HG02571 (cell line): Measurements from ENCODE around the gene VCL.
"Not testable (repeated sequence)": the region's sequence is repeated elsewhere in the genome, so short reads cannot be mapped to it uniquely, and the experiment has no call there.

Experiments
- ATAC-seq: cut with Tn5 transposase; IDR thresholded peaks from one replicate; pipeline ENCODE4 v1.9.1; 2021; ENCODE audit warnings: mild to moderate bottlenecking, moderate library complexity; ENCODE audit not compliant: unreplicated experiment

VCL gene

DNA sequence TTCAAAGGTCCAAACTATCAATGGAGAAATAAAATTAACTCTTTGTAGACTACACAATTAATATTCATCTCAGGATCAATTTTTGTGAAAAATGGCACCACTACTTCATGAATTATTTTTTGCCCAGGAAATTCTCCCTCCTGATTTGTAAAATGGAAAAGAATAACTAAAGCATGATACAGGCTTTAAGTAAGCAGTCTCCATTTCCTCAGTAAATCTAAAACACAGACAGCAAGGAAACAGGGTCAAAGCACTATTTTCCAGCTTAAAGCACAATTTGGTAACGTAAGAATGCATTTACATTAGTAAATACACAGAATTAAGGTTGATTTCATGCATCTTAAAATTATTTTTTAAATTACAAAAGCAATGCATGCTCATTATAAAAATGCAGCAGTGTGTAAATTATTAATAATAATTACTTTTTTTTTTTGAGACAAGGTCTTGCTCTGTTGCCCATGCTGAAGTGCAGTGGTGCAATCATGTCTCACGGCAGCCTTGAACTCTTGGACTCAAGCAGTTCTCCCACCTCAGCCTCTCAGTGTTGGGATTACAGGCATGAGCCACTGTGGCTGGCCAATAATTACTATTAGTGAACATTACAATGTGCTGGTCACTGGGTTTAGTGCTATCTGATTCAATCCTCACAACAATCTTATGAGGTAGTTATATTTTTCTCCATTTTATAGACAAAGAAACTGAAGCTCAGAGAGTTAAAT lies 26.1 kb upstream of the VCL start:
- ATAC-seq, result no peak

DNA sequence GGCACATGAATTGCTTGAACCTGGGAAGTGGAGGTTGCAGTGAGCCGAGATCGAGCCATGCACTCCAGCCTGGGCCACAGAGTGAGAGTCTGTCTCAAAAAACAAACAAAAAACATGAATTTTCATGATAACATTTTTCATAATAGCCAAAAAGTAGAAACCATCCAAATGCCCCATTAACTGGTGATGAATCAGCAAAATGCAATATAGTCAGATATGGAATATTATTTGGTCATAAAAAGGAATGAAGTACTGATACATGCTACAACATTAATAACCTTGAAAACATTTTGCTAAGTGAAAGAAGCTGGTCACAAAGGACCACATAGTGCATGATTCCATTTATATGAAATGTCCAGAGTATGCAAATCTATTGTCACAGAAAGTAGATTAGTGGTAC lies 24.5 kb upstream of the VCL start:
- no peak for ATAC-seq

DNA sequence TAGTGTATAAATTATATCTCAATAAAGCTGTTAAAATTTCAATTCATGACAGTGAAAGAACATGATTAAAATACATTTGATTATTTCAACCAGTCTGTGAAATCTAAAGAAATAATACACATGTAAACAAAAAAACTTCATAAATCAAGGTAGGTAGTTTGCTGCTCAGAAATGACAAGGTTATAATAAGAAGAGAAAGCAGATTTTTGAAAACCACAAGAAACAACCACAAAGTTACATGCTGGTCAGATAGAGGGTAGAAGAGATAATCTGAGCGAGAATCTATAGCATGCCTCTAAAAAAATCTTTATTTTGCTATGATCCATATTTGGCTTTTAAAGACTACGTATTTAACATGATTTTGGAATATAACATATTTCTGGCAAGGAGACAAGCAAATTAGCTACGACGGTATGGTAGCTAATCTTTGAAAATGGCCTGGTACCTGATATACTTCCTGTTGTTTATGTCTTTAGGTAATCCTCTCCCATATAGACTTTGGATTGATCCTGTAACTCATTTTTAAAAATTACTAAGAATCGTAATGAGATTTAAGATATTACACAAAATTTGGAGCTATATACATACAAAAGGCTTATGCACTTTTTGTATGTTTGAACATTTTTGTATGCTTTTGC lies 23.5 kb upstream of the VCL start:
- ATAC-seq, result no peak

DNA sequence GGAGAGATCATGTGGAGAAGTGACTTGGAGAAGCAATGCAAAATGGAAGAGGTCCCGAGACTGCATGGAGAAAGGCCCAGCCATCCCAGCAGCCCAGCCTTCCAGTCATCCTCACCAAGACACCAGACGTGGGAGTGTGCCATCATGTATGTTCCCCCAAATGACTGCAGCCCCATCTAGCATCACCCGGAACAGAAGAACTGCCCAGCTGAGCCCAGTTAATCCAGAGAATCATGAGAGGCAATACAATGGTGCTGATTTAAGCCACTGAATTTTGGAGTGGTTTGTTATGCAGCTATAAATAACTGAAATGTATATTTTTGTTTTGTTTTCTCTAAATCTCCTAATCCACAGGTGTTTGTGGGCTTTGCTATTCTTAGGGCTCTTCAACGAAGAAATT lies 22.5 kb upstream of the VCL start:
- ATAC-seq, result no peak

DNA sequence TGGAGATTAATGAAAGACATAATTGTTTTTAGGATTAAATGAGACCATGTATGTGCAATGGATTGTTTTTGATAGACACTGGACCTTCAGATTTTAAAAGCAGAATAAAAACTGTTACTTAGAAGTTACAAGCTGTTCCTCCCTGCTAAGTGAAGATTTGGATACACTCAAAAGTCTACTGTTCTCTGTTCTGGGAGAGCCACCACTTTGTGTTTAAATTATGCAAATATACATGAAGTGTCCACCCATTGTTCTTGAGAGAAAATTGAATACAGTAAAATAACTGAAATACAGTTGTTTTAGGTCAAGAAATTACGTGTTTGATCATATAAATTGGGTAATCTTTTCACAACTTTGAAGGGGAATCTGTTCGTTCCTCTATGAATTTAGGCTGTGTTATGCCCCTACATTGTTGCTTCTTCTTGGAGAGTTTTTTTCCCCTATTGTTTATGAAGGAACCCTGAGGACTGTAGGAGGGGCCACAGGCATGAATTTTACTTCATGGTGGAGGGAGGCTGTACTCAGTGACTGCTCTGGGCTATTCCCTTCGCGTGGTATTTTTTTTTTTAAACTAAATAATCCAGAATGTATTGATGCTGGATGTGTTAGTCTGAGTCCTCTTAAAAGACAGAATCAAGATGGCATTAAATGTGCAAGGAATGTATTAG lies 18.6 kb upstream of the VCL start:
- ATAC-seq, result no peak

DNA sequence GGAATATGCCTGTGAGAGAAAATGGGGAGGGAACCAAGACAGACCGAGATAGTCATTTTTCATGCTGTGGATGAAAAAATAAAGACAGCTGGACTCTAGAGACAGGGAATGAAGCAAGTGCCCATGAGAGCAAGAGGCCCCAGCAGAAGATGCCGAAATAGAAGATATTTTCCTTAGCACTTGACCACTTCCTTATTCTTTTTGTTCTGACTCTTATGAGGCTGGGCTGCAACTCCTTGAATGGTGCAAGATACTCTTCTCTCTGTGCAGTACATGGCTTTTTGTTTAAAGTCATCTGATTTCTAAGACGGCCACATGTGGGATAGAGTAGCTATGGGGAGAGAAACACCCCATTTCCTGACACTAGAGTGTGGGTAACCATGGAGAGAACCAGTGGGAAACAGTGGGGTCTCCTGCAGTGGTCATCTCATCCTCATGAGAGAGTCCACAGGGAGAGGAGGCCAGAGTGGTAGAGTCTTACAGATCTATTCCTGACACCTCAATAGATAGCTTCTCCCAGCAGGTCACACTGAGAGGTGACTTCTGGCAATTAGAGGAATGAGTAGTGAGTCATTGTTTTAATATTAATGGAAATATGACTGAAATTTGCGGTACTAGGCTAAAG lies 18.0 kb upstream of the VCL start:
- ATAC-seq, result no peak

DNA sequence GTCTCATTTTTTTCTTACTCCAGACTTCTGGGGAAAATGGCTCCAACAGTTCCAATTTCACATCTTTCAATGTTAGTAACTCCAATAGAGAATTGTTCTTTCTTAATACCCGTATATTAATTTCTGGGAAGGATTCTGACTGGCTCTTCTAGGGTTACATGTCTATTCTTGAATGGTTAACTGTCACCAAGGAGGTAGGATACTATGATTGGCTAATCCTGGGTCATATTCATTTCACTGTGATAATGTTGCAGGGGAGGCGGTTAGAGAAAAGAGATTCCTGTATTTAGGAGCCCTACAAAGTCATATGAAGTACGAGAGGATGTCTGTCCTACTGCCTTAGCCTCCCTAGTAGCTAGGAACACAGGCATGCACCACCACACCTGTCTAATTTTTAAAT lies 16.1 kb upstream of the VCL start:
- no peak for ATAC-seq

DNA sequence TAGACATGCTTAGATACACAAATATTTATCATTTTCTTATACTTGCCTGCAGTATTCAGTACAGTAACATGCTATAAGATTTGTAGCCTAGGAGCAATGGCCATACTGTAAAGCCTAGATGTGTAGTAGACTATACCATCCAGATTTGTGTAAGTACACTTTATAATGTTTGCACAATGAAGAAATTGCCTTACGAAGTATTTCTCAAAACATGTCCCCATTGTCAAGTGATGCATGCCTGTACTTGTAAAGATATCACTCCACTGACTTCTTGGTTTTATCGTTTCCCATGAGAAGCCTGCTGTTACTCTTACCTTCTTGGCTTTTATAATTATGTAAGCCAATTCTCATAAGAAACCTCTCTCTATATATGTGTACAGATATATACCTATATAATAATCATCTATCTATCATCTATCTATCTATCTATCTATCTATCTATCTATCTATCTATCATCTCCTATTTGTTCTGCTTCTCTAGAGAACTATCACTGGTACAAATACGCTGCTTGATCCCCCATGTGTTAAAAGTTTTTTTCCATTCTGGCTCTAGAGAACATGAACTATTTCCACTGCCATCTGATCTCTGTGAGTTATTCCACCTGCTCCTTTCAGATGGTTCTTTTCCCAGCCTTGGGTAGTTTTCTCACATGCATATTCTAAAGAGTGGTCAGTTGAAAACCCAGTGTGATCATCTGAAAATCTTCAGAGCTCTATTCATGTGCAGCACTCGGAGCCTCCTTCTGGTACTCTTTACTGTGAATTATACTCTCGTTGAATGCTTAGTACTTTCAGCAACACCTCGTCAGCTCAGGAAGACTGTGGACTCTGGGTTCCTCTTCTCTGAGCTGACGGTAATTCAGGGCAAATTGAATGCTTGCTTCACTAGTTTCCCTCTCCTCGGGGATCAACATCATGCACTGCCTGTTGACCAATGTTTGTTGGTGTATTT lies 14.5 kb upstream of the VCL start:
- ATAC-seq, result no peak

DNA sequence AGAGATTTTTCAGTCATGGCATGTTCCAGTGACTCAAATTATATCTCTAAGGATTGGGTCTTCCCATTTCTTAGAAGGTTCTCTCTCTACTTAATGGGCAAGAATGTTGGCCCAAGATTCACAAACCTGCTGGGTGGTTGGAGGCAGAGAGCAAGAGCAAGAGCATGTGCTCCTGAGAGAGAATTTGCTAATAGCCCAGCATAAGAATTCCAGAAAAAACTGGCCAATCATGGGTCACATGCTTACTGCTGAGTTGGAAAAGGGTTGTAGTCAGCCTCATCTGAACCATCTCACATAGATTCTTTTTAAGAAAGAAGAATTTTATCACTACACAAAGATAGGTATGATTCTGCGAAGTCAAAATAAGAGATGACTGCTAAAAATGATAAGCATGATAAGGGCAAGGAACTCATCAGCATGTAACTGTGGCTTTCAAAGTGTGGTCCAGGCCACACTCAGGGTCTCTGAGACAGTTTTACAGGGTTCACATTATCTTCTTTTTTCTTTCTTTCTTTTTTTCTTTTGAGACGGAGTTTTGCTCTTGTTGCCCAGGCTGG lies 8.2 kb upstream of the VCL start:
- ATAC-seq, result no peak

DNA sequence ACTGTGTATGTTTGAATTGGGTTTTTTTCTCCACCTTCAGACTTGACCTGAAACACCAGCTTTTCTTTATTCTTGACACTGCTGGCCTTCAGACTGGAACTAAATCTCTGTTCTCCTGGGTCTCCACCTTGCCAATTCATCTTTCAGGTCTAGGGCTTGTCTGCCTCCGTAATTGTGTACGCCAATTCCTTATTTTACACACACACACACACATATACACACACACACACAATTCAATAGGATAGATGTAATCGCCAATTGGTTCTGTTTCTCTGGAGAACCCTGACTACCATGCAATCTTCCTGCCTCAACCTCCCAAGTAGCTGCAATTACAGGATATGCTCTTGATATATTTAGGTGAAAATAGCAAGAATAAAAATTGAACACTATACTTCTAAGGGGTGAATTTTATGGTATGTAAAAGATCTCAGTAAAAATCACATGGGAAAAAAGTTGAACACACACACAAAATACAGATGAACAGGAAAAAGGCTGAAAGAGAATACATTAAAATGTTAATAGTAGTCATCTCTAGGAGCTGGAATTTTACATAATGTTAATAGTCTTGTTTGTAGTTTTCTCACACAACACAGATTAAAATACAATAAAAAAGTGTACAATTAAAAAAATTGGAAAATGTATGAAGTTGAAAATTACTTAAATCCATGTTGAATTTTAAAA lies 6.6 kb upstream of the VCL start:
- ATAC-seq, result no peak

DNA sequence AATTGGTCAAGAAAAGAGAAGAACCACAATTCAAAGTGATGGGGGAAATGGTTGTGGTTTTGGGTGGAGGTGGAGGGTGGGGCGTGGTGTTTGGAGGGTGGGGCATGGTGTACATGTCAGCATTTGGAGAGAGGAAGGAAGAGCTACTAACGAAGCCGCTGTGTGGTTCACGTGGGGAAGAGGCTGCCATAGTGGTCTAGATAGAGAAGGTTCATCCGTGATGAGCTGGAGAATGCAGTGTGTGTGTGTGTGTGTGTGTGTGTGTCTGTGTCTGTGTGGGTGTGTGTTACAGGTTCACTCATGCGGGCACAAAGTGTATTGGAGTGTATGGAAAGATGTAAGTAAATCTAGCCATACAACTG lies 6.1 kb upstream of the VCL start:
- no peak for ATAC-seq

DNA sequence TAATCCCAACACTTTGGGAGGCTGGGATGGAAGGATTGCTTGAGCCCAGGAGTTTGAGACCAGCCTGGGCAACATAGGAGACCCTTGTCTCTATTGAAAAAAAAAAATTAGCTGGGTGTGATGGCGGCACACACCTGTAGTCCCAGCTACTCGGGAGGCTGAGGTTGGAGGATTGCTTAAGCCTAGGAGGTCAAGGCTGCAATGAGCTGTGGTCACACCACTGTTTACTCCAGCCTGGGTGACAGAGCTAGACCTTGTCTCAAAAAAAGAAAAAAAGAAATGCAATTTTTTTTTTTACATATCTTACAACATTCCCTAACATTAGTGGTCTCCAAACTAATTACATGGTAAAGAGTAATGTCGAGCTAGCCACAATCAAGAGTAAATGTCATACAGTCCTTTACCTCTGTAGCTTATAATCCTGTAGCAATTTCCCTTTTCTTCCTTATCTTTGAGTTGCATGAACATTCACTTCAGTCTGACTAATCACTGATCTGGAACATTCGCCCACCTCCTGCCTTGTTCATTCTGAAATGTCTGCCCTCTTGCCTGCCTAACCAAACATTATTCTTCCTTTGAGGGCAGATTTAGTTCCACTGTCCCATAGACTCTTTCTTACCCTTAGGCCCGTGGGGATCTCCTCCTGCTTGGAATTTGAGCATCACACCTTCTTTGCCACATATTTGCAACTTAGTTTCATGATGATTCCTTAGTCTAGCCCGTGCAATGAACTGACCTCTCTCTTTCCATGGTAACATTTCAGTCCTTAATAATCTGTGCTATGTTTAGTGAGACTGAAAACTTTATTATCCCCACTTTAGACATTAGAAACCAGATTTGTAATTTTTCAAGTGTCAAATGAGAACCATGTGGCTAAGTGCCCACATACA lies 4.8 kb upstream of the VCL start:
- ATAC-seq, result no peak

DNA sequence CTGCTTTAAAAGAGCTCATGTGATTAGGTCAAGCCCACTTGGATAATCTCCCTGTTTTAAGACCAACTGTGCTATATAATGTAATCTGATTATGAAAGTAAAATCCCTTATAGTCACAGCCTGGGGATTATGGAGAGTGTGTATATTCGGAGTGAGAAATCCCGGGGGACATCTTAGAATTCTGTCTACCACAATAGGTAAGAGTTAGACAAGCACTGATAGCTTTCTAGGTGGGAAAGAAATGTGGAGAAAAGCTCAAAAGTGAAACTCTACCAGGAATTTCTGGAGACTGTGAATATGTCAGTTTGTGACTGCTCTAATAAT lies 2.9 kb upstream of the VCL start:
- ATAC-seq, result no peak

DNA sequence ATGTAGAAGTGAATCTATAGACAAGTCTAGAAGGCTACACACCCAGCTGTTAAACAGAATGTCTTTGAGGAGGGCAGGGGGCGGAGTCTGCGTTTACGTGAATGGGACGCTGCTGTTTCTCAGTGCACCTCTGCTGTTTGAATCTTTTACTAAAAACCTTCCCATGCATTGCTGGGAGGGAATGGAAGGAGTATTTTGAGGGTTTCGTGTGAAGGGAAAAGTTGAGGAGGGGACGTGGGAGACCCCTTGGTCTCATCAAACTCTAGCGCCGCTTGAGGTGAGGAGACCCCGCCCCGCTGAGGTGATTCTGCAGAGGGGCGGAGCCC lies 492 bp upstream of the VCL start:
- peak; percentile 64 for ATAC-seq

DNA sequence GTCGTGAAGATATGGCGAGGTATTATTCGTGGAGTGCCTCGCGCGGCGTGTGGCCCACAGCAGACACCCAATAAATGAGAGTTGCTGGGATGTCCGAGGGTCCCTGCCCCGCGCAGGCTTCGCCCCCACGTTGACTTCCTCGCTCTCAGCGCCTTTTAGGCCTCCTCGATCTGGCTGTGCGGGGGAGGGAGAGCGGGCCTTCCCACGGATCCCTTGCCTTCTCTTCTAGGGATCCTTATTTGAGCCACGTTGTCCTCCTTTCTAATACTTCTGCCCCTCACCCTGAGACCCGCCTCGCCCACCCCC lies 660 bp downstream of the VCL start:
- ATAC-seq, result no peak

DNA sequence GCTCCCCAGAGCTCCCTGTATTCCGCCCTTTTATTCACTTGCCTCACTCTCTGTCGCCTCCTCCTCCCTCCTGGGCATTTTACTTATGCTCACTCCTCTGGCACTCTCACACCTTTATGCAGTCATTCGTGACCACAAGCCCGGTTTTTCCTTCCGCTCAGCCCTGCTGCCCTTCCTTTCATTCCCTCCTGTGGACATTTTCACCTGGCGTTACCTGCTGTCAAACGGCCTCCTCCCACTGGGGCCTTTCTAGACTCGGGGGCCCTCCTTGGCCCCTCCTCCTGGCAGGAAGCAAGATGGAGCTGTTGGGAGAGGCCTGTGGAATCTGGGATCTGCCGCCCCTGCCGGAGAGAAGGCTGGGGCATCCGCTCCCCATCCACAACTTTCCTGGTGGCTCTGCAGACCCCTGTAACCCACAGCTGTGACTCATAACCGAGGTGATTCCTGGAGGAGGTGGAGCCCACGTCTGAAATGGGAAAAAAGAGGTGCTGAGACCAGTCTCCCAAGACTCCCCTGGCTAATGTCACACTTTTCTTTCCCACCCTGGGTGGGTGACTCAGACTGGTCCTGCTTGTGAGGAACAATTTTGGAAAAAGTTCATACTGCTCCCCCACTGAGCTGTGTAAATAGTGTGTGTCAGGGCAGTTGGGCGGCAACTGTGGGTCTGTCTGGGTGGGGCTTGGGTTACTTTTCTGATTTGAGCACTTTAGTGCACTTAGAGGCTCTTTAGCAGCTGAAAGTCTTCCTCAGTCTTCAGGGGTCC lies 1.2 kb downstream of the VCL start:
- ATAC-seq, result no peak

DNA sequence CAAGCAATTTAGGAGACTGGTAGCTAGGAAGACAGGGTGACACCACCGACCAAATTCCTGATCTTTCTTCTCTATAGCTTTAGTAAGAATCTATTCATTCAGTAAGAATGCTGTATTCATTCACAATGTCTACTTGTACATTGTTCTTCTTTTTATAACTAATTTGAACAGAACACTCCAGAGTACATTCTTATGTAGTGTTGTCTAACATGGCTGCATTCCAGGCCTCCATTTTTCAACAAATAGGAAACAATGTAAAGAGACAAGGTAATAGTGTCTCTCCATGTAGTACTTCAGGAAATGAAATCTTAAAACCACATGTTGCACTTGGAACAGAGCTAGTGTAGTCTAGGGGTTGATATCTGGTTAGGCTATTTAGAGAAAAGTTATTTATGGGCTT lies 1.8 kb downstream of the VCL start:
- no peak for ATAC-seq

DNA sequence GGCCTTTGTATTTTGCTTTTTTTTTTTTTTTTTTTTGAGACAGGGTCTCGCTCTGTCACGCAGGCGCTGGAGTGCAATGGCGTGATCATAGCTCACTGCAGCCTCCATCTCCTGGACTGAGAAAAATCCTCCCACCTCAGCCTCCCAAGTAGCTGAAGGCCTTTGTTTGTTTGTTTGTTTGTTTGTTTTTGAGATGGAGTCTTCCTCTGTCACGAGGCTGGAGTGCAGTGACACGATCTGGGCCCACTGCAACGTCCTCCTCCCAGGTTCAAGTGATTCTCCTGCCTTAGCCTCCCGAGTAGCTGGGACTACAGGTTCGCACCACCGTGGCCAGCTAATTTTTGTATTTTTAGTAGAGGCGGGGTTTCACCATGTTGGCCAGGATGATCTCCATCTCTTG lies 2.3 kb downstream of the VCL start:
- not testable (repeated sequence) for ATAC-seq
